ENCODE results near the gene KCNK16.
"Not testable (repeated sequence)": the region's sequence is repeated elsewhere in the genome, so short reads cannot be mapped to it uniquely, and the experiment has no call there.

The KCNK16 gene

DNA sequence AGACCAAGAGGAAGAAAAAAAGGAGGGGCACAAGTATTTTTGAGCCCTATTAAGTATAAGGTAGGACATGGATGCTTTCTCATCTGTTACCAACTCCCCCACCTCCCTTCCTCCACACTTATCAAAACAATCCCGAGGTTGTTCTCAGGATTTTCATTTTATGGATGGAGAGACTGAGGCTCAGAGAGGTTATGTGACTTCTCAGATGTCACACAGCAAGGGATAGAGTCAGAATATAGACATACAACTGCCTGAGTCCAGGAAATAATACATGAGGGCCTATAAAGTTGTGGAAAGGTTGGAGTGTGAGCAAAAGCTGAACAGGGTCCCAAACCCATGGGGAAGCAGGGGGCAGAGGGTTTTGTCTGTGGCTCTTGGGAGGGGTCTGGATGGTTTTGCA is 27.6 kb downstream of the KCNK16 start:
- H3K4me1 Mint-ChIP-seq (ENCODE audit: low read depth) = peaks cover 22% of the 10 kb centered on the region
- intact Hi-C loops (cut with micrococcal nuclease) = no loop called here
- no peaks in the 10 kb centered on the region for H3K36me3 Mint-ChIP-seq (ENCODE audit: low read depth)
- H3K27ac Mint-ChIP-seq = no peak overlapping the region
- H3K9me3 Mint-ChIP-seq = no peaks in the 10 kb centered on the region
- no peak overlapping the region for H3K4me3 Mint-ChIP-seq
- H3K27me3 Mint-ChIP-seq = peaks cover 37% of the 10 kb centered on the region

DNA sequence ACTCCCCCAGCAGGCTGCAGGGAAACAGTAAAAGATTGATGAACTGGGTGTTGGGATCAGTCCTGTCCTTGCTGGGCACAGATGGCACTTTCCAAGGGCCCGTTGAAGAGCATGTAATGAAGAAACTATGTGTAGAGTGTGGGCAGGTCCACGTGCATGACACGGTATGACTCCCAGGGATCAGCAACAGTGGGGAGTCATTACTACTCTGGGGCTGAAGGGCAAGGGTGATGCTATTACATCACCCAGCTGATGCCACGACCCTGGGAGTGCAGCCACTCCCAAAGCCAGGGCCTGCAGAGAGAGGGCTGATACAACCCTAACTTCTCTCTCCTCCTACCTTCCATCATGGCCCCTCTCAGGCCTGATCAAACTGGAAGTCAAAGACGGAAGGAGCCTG is 28.4 kb downstream of the KCNK16 start:
- intact Hi-C loops (cut with micrococcal nuclease) = no loop called here
- peaks cover 26% of the 10 kb centered on the region for H3K4me1 Mint-ChIP-seq (ENCODE audit: low read depth)
- H3K27ac Mint-ChIP-seq = no peak overlapping the region
- no peak overlapping the region for H3K4me3 Mint-ChIP-seq
- H3K9me3 Mint-ChIP-seq = no peaks in the 10 kb centered on the region
- peaks cover 36% of the 10 kb centered on the region for H3K27me3 Mint-ChIP-seq
- no peaks in the 10 kb centered on the region for H3K36me3 Mint-ChIP-seq (ENCODE audit: low read depth)

DNA sequence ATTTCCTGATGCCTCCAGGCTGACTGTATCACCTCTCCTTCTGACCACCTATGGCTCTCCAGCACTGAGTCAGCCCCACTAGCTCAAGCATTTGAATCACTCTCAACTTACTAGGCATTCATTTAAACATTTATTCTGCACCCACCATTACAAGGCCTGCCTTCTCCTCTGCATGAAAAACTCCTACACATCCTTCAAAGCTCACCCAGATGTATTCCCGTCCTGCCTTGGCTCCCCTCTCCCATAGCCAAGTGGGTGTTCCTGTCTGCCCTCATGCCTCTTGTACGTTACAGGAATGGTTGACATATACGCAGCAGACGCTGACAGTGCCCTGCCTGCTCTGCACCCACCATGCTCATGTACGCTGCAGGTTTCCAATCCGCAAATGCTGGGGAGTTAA is 29.9 kb downstream of the KCNK16 start:
- Mint-ChIP-seq H3K27ac (no peak overlapping the region), H3K9me3 (no peaks in the 10 kb centered on the region), H3K4me1 (ENCODE audit: low read depth) (peaks cover 35% of the 10 kb centered on the region), H3K27me3 (peaks cover 39% of the 10 kb centered on the region), H3K4me3 (no peak overlapping the region), H3K36me3 (ENCODE audit: low read depth) (no peaks in the 10 kb centered on the region)
- intact Hi-C loops (cut with micrococcal nuclease) = no loop called here

DNA sequence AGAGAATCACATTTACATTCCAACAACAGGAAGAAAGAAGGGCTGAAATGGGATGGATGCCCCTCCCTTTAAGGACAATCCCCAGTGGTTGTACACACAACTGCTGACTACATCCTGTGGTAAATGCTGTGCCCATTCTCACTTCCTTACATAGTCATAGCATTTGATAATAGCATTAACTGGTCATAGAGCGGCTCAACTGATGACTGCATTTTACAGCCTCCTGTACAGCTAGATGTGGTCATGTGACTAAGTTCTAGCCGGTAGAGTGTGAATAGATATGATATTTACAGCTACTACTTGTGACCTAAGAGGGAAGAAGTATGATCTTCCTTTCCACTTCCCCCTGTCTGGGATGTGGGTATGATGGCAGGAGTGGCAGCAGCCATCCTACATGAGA is 33.0 kb downstream of the KCNK16 start:
- no peaks in the 10 kb centered on the region for H3K9me3 Mint-ChIP-seq
- H3K4me1 Mint-ChIP-seq (ENCODE audit: low read depth) = peaks cover 44% of the 10 kb centered on the region
- H3K27ac Mint-ChIP-seq = peak overlapping the region; percentile 50
- no peak overlapping the region for H3K4me3 Mint-ChIP-seq
- H3K27me3 Mint-ChIP-seq = peaks cover 41% of the 10 kb centered on the region
- intact Hi-C loops (cut with micrococcal nuclease) = no loop called here
- H3K36me3 Mint-ChIP-seq (ENCODE audit: low read depth) = no peaks in the 10 kb centered on the region

DNA sequence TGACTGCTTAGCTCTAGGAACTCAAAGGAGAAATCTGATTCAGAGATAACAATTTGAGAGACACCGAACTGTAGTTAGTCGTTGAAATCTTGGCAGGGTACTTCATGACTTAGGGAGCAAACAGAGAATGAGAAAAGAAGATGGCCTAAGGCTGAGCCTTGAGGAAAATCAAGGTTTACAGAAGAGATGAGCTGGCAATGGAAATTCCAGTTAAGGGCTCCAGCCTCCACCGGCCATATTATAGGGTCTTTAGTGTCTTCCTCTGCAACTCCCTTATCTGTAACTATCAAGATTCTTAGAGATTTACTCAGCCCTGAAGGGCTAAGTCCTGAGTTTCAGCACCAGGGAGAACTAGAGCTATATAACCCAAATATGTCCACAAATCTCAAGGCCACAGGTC is 34.9 kb downstream of the KCNK16 start:
- H3K4me3 Mint-ChIP-seq = no peak overlapping the region
- no peaks in the 10 kb centered on the region for H3K9me3 Mint-ChIP-seq
- H3K27ac Mint-ChIP-seq = peak overlapping the region; percentile 6
- peaks cover 35% of the 10 kb centered on the region for H3K27me3 Mint-ChIP-seq
- peaks cover 49% of the 10 kb centered on the region for H3K4me1 Mint-ChIP-seq (ENCODE audit: low read depth)
- H3K36me3 Mint-ChIP-seq (ENCODE audit: low read depth) = no peaks in the 10 kb centered on the region
- intact Hi-C loops (cut with micrococcal nuclease) = no loop called here

DNA sequence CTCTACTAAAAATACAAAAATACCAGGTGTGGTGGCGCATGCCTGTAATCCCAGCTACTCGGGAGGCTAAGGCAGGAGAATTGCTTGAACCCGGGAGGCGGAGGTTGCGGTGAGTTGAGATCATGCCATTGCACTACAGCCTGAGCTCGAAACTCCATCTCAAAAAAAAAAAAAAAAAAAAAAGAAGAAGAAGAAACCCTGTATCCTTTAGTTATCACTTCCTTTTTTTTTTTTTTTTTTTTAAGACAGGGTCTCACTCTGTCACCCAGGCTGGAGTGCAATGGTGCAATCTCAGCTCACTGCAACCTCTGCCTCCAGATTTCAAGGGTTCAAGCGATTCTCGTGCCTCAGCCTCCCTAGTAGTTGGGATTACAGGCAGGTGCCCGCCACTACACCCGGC is 35.9 kb downstream of the KCNK16 start:
- H3K36me3 Mint-ChIP-seq (ENCODE audit: low read depth); H3K27ac Mint-ChIP-seq; H3K9me3 Mint-ChIP-seq; H3K4me3 Mint-ChIP-seq; intact Hi-C loops (cut with micrococcal nuclease): not testable (repeated sequence)
- Mint-ChIP-seq H3K27me3 (peaks cover 36% of the 10 kb centered on the region), H3K4me1 (ENCODE audit: low read depth) (peaks cover 57% of the 10 kb centered on the region)

DNA sequence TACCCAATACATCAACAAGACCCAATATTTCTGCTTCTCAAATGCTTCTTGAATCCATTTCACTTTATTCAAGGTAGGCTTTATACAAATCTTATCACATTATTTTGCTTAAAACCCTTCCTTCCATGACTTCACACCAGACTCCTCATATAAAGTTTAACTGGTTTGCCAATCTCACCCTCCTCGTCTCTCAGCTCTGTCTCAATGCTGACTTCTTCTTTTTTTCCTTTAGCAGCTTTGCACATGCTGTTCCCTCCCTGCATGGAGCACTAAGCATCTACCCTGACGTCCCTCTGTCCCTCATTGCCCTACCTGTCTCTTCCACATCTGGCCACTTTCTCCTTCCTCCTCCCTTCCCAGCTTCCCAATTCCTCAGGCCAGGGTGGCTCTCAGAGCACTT is 39.7 kb downstream of the KCNK16 start:
- Mint-ChIP-seq H3K4me1 (ENCODE audit: low read depth) (peaks cover 45% of the 10 kb centered on the region), H3K36me3 (ENCODE audit: low read depth) (no peaks in the 10 kb centered on the region), H3K4me3 (no peak overlapping the region), H3K27ac (no peak overlapping the region), H3K27me3 (peaks cover 49% of the 10 kb centered on the region), H3K9me3 (no peaks in the 10 kb centered on the region)
- intact Hi-C loops (cut with micrococcal nuclease) = no loop called here

DNA sequence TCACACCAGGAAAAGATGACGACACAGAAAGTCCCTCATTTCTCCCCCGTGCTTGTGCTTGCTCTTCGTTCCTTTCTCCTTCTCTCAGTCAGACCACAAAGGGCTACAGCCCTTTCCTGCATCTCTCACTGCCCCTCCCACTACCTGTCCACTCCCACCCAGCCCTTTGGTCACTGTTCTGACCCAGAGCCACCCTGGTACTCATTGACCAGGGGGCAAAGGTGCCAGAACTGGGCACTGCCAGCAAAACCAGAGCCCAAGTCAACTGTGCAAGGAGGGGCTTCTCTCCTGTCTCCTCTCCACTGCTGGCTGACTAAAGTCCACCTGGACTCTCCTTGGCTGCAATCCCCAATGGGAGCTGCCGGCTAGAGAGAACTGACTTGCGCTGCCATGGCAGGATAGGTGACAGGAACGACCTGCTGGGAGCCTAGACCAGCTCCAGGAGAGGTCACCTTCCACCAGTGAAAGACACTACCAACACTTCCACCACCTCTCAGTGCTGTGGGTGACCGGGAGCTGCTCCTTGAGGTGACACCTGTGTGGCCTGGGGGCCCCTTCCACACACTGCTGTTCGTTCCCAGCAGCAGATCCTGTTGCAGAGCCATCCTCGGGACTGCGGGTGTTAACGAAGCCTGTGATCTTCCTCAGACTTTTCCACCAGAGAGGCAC is 41.1 kb downstream of the KCNK16 start:
- Mint-ChIP-seq H3K4me1 (ENCODE audit: low read depth) (peaks cover 35% of the 10 kb centered on the region), H3K27ac (no peak overlapping the region), H3K9me3 (no peaks in the 10 kb centered on the region), H3K27me3 (peaks cover 54% of the 10 kb centered on the region), H3K36me3 (ENCODE audit: low read depth) (no peaks in the 10 kb centered on the region), H3K4me3 (no peak overlapping the region)
- intact Hi-C loops (cut with micrococcal nuclease) = no loop called here

DNA sequence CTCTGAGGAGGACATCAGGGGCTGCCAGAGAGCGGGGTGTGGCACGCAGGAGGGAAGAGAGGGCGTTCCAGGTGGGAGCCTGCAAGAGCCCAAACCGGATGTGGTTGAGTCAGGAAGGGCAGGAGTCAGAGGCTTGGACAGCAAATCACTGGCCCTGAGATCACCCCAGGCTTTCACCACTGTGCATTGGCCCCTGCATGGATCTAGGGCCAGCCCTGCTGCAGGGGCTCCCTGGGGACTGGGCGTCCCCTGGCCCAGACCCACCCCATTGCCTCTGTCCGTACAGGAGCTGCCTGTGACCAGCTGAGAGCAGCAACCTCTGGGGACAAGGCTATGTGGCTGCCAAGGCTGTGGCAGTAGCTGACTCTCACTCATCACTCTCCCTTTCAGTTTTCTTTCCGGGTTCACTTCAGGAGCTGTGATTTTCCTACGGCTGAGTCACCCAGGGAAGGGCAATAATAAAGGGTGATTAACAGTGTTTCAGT is 42.2 kb downstream of the KCNK16 start:
- Mint-ChIP-seq H3K4me3 (no peak overlapping the region), H3K27me3 (peaks cover 54% of the 10 kb centered on the region), H3K4me1 (ENCODE audit: low read depth) (peaks cover 30% of the 10 kb centered on the region), H3K9me3 (no peaks in the 10 kb centered on the region), H3K36me3 (ENCODE audit: low read depth) (no peaks in the 10 kb centered on the region), H3K27ac (no peak overlapping the region)
- intact Hi-C loops (cut with micrococcal nuclease) = no loop called here

DNA sequence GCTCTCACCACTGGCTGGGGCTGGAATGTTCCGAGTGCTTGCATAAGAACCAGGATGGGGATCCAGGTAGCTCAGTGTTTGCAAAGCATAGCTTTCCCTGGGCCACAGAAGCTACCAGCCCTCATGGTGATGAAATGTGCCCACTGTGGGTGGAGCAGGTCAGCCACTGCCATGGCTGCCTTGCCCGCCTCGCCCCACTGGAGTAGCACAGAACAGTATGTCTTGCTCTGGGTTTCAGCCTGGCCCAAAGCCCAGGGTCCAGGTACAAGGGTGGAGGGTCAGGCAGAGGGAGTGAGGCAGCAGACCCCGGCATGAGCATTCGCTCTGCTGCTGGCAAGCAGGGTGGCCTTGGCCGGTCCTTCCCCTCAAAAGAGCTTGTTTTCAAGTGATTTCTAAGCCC is 43.0 kb downstream of the KCNK16 start:
- intact Hi-C loops (cut with micrococcal nuclease) = no loop called here
- Mint-ChIP-seq H3K4me1 (ENCODE audit: low read depth) (peaks cover 25% of the 10 kb centered on the region), H3K4me3 (no peak overlapping the region), H3K9me3 (no peaks in the 10 kb centered on the region), H3K27ac (no peak overlapping the region), H3K27me3 (peaks cover 54% of the 10 kb centered on the region), H3K36me3 (ENCODE audit: low read depth) (no peaks in the 10 kb centered on the region)

DNA sequence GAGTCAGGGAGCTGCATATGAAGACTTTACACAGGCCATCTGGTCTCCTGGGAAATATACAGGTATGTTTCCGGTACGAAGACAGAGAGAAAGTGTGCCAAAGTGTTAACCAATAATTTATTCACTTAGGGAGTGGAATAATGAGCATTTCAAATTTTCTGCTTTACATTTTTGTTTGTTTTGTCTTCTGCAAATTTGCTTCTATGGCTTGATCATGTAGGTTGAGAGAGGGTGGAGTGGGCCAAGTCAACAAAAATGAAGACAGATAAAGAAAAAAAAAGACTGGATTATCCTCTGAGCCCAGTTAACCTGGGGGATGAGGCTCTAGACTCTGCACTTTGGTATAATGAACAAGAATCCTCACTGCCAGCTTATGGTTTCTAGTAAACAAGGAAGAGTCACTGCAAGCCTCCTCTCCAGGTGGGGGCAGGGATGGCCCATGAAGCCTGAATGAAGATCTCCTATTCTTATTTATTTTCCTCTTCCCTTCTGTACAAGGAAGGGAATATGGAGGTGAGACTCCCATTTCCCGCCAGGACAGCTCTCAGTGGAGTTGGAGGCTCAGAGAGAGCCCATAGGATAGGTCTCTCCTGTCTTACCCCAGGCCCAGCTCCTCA is 46.0 kb downstream of the KCNK16 start:
- Mint-ChIP-seq H3K4me3 (no peak overlapping the region), H3K9me3 (no peaks in the 10 kb centered on the region), H3K27me3 (peaks cover 52% of the 10 kb centered on the region), H3K36me3 (ENCODE audit: low read depth) (no peaks in the 10 kb centered on the region), H3K4me1 (ENCODE audit: low read depth) (peaks cover 6% of the 10 kb centered on the region), H3K27ac (no peak overlapping the region)
- intact Hi-C loops (cut with micrococcal nuclease) = no loop called here

DNA sequence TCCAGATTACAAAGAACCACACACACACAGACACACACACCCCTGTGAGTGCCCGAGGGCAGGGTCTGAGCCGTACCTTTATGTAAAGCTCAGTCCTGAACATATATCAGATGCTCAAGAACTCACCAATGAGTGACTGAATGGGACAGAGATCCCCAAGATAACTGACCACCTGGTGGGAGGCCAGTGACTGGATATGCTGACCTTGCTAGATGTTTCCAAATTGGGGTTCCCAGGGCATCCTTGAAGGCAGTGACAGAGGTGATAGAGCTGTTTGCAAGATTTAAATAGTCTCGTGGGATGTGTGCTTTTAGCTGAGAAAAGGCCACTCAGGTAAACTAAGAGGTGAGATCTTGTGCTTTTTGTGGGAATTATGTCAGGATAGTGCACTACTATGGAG is 47.6 kb downstream of the KCNK16 start:
- peaks cover 44% of the 10 kb centered on the region for H3K27me3 Mint-ChIP-seq
- H3K4me1 Mint-ChIP-seq (ENCODE audit: low read depth) = peaks cover 1% of the 10 kb centered on the region
- no peaks in the 10 kb centered on the region for H3K36me3 Mint-ChIP-seq (ENCODE audit: low read depth)
- no peaks in the 10 kb centered on the region for H3K9me3 Mint-ChIP-seq
- no peak overlapping the region for H3K4me3 Mint-ChIP-seq
- H3K27ac Mint-ChIP-seq = no peak overlapping the region
- intact Hi-C loops (cut with micrococcal nuclease) = no loop called here

DNA sequence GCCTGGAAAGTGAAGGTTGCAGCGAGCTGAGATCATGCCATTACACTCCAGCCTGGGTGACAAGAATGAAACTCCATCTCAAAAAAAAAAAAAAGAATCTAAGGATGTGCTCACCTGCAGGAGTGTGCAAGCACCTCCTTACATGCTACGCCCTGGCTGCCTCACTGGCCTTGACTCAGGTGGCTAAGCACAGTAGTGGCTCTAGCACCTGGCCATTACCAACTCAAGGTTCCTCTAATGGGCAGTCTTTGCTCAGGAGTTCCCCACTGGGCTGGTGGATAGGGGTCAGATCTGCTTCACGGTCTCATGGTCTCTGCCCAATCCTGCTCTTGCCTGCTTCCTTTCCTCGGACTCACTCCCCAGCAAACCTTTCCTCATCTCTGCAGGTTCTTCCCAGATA is 48.0 kb downstream of the KCNK16 start:
- Mint-ChIP-seq H3K36me3 (ENCODE audit: low read depth) (no peaks in the 10 kb centered on the region), H3K4me3 (no peak overlapping the region), H3K4me1 (ENCODE audit: low read depth) (no peaks in the 10 kb centered on the region), H3K27me3 (peaks cover 39% of the 10 kb centered on the region), H3K27ac (no peak overlapping the region), H3K9me3 (no peaks in the 10 kb centered on the region)
- intact Hi-C loops (cut with micrococcal nuclease) = no loop called here

DNA sequence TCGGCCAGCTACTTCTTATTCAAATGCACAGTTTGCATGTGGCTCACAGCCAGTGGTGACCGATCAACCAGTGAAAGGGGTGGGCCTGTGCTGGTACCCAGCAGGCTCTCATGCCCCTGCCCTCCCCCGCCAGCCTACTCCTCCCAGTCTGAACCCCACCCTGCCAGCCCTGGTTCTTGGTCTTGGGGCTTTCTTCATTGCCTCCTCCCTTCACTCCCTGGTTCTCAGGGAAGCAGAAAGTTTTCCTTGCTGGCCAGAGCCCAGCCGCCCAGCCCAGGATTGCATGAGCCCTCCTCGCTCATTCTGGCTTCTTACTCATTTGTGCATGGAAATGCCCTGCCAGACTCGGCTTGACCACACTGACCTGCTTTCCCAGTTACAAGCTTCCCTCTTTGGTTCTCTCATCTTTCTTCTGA is 49.1 kb downstream of the KCNK16 start:
- no peak overlapping the region for H3K27ac Mint-ChIP-seq
- H3K9me3 Mint-ChIP-seq = no peaks in the 10 kb centered on the region
- H3K36me3 Mint-ChIP-seq (ENCODE audit: low read depth) = no peaks in the 10 kb centered on the region
- intact Hi-C loops (cut with micrococcal nuclease) = no loop called here
- no peak overlapping the region for H3K4me3 Mint-ChIP-seq
- peaks cover 33% of the 10 kb centered on the region for H3K27me3 Mint-ChIP-seq
- no peaks in the 10 kb centered on the region for H3K4me1 Mint-ChIP-seq (ENCODE audit: low read depth)

DNA sequence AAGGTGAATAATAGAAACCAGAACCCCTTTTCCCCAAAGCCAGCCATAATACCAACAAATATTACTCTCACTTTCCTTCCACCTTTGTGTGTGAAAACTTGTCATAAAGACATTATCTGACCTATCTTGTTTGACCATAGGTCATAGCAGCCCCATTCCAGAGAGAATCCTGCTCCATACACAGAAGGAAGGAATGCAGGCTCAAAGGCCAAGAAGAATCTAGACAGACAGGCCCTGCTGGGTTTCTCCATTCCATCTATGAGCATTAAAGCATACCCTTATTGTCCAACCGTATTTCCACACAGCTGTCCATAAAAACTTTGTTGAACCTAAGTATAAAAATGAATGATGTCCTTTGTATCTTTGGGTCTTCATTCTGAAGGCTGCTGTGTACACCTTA is 52.5 kb downstream of the KCNK16 start:
- Mint-ChIP-seq H3K27ac (no peak overlapping the region), H3K9me3 (no peaks in the 10 kb centered on the region), H3K4me1 (ENCODE audit: low read depth) (no peaks in the 10 kb centered on the region), H3K27me3 (peaks cover 18% of the 10 kb centered on the region), H3K36me3 (ENCODE audit: low read depth) (no peaks in the 10 kb centered on the region), H3K4me3 (no peak overlapping the region)
- intact Hi-C loops (cut with micrococcal nuclease) = no loop called here
